NCI-H2029 treated with DMSO at 0.1 percent for 48 hours (cell line): ENCODE results near the gene FAM47E.

Experiments
- DNase-seq: peaks from one replicate; lab custom pipeline; 2025; lab: John Stamatoyannopoulos, UW

FAM47E gene, protein sequence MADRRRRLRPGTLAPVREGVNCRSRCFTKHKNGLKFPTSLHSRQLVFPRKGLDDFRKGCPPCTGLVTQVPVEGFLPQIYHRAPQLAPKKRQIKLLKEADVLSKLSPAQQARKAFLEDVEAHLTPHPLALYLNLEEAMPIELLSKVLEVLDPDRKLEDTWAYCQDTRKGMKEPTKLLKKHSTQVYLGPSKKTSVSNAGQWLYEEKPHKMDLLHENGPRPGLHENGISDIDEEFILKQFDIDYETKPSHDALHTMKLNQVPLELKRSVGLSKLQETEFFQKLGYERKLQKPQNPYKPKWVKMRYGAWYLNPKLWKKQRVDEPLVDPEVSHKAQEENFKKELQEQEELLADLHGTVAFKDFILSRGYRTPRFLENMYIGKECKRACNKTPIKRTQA

DNA sequence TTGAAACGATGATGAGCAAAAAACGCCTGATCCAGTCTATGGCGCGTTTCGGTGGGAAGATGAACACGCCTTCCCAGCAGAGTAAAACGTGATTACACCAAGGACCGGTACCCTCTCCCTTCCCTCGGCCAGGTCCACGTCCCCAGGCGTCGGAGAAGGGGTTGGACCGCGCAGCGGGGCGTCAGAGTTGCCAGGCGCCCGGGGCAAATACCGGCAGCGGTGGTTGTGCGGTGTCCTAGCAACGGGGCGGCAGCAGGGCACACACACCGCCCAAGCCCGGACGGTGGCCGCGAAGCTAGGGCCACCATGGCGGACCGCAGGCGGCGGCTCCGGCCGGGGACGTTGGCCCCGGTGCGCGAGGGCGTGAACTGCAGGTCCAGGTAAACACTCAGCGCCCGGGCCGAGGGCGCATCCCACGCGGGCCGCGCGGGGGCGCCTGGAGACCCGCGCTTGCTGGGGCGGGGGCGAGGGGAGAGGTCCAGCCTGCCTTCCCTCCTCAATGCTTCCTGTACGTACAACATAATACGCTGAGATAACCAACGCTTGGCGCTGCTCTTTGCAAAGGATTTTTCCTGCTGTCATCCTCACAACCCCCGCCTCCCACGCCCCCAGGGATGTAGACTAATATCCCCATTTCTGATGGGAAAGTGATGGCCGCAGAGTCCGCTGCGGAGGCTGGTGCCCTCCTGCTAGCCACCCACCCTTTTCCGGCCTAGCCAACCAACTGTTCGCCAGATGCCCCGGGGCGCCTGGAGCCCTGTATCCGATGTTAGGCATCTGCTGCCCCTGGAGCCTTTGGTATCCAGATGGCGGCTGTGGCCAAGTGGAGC, at the start of gene FAM47E:
Gene FAM47E (plus strand): TSS at position 281 of the 830 bp plus-strand sequence. CDS start 26 bp downstream, at position 307.
- peak; percentile 45 for DNase-seq

DNA sequence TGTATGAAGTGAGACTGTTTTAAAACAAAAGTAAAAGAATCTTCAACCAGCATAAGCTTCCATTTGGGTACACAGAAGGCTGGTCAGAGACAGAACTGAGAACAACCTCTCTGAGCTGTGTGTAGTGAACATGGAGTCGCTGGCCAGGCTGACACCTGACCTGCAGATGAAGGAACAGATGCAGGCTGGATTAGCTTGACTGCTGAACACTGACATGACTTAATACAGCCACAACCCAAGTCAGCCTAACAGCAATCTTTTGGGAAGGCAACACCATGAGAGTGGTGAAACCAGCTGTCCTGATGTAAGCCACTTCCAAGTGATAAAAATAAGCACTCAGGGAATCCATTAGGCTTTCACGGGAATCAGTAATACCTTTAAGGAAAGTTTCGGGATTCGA, 48.0 kb upstream of the FAM47E start:
- no peak for DNase-seq

DNA sequence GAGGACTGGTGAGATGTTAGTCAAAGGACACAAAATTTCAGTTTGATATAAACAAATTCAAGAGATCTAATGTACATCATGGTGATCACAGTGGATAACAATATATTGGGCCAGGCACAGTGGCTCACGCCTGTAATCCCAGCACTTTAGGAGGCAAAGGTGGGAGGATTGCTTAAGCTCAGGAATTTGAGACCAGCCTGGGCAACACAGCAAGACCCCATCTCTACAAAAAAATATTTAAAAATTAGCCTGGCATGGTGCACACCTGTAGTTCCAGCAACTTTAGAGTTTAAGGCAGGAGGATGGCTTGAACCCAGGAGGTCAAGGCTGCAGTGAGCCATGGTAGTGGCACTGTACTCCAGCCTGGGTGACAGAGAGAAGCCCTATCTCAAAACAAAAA, 46.6 kb upstream of the FAM47E start:
- DNase-seq: no peak

DNA sequence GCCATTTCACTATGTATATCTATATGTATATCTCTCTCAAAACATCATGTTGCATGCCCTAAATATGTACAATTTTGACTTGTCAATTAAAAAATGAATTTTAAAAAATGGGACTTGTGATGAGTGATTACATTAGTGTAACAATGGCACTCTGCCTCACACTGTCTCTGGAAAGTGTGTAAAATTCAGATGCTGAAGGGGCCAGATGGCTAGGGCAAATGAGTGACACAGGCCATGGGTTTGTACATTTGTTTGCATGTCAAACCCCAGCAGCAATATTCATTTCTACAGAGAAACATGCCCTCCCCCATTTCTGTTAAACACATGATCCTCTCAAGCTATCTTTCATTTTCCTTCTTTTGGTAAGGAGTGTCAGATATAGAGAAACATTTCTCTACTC, 46.0 kb upstream of the FAM47E start:
- no peak for DNase-seq

DNA sequence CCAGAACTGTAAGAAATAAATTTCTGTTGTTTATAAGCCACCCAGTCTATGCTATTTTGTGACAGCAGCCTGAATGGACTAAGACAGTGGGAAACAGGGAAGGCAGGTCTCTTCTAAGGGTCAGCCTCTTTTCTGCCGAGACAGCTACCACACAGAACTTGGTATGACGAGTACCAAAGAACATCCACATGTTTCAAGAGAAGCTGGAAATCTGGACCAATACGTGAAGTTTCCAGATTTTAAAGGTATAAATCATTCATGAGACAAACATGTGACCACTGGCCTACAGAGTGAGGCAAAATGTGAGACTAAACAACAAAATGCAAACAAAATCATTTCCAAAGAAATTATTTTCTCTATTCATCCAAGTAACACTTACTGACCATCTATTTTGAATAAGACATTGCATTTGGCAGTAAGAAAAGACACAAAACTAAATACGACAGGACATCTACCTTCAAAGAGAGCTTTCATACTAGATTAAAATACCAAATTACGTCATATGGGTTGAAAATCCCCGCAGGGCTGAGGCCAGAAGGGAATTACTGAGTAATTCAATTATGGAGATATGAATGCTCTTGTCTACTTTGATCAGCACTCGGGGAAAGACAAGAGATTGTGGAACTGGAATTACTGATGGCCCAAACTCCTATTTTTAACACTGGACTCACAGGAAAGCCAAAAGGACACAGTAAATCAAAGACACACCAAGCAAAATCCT, 45.1 kb upstream of the FAM47E start:
- DNase-seq: no peak

DNA sequence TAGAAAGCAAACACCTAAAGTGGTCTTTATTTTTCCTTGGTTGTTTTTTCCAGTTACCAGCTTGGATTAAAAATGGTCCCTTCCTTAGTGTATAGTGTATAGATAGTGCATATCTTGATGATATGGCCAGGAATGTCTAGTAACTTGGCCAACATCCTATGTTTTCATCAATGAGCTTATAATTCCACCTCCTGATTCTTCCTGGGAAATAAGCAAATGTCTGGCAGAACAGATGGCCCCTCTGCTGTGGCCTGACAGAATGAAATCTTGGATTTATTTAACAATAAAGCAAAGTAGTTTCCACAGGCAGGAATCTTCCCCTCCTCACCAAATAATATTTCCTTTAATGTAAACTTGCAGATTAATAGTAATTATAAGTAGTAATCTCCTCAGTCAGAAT, 44.0 kb upstream of the FAM47E start:
- no peak for DNase-seq

DNA sequence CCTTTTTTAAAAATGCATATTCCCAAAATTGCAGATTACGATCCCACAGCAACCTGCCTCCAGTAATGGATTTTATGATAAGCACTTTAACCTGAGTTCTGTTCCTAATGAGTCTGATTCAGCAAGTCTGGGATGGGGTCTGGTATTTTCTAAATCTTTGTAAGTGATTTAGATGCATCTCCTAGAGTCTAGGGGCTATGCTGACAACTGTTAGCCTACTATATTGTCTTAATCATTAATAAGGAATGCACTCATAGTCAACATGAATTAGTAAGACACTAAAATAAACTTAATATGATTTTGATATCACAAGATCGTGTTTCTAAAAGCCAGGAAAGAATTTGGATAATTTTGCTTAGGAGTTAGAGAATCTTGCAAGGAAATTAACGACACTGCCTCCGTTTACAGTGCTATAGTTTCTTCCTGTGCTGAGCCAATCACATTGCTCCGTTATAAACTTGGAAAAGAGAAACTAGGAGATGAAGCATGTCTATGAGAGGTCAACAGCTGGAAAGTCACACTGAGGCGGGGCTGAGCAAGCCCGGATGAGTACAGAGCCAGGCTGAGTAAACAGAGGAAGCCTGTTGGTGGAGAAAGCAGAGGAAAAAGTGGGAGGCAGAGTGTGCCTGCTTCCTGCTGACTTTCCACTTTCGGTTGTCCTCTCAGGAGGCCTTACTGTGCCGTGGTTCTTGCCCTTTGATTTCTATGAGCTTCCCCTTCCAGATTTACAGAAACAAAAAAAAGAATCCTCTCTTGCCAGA, 43.3 kb upstream of the FAM47E start:
- DNase-seq: peak; percentile 66

DNA sequence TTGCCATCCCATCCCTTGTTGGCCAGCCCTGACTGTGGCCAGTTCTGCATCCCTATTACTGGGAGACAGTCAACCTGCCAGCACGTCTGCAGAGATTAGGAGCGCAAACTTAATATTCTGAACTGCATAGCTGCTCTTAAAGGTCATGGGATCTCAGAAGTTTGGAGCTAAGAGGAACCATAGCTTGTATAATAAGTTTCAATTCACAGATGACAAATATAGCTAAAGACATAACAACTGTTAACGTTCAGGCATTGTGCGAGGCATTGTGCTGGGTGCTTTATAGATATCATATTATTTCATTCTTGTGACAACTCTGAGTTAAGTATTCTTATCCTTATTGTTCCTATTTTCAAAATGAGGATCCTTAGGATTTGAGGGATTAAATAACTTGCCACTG, 41.6 kb upstream of the FAM47E start:
- no peak for DNase-seq

DNA sequence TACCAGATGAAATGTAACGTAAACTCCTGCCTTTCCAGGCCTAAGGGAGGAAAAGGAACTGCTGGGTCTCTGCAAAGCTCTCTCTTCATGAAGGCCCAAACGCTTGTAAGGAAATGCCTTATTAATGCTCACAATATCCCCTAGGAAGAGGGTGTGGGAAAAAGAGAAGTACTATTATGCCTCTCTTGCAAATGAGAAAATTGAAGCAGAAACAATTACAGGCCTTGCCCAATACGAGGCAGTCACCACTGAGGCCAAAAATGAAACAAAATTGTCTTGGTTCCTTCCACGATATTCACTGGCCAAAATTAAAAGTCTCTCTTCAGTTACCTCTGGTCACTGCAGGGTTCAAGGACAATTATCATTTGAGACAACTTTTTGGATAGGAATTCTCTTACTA, 41.1 kb upstream of the FAM47E start:
- DNase-seq: no peak

DNA sequence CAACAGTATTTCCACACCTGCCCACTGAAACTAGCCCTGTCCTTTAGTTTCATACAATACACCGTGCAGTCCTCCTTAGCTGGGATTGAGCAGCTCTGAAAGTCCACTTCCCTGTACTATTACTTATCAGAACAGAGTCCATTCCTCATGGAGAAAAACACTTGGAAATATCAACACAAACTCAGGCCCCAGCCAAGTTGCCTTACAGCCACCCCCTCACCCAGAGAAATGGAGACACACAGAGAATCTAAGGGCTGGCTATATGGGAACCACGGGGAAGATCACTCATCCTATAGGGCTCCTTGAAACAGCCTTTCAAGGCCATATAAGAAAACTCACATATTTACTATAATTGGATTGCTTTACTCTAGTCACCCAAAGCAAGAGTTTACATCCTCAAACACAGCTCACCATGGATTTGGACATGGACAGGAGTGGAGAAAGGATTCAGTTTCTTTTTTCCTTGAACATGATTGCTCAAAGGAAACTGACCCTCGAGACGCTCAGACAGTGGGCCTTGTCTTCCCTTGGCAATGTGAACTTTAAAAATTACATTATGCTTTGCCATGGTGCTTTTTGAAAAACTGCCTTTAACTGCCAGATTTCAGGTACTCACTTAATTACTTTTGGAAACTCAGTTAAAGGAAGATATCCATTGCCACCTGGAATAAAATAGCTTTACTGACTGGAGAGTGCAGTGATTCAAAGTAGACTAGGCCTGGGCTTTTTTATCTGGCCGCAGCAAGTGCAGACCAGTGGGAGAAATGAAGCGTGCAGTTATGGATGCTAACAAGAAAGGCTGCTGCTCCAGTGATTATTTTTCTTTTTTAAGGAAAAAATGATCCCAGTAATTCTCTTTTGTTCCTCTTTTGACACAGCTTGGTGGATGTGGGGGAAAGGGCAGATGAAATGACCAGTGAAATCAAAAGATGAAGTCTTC, 39.5 kb upstream of the FAM47E start:
- DNase-seq: no peak

DNA sequence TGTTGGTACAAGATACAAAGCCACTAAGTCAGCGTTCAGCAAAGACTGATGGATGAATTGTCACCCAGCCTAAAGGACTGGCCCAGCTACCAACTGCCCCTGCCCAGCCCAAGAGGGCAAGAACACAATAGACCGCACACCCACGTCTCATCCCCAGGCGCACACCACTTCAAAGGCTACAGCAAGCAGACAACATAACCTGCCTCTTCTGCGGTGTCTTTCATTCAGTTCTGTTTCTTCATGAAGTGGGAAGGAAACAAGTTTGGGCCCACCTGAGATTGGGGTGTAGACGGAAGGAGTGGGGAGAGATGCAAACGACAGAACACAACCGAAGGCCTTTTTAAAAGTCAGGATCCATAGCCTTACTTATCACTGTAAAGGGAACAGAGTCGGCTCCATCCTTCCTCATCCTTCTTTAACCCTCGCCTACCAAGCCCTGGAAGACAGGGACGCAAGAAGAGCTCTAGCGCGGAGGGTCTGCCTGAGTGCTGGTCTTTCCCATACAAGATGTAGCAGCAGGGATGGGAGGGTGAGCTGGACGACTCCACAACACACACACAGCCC, 38.6 kb upstream of the FAM47E start:
- DNase-seq: no peak

DNA sequence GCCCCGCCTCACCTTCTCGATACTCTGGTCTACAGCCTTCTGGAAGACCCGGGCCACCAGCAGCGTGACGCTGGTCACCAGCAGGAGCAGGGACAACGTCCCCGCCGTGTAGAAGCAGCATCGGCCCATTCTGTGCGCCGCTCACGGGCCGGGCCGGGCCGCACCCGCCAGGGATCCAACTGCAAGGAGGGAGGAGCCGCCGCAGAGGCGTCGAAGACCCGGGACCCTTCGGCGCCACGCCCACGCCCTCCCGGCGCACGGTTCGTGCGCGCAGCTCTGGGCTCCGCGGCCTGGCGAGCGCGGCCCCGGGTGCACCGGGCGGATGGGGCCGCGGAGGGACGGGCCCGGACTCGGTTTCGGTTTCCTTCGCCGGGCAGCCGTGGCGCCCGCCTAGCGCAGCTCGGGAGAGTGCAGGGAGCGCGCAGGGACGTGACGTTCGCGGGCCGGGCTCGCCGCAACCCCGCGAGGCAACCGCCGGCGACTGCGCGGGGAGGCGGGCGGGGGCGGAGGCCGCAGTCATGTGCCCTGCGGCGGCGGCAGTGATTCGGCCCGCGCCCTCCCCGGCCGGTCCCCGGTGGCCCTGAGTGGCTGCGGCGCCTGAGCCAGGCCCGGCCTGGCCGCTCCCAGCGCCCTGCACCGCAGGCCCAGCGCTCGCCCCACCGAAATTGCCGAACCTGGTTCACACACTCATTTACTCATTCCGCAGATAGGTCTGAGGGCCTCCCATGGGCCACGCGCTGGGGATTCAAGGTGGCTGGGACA, 37.9 kb upstream of the FAM47E start, which contains the start of gene SCARB2:
Gene SCARB2 (minus strand): TSS at position 410 of the 762 bp plus-strand sequence. CDS start 281 bp downstream, at position 129.
- DNase-seq: peak; percentile 52

DNA sequence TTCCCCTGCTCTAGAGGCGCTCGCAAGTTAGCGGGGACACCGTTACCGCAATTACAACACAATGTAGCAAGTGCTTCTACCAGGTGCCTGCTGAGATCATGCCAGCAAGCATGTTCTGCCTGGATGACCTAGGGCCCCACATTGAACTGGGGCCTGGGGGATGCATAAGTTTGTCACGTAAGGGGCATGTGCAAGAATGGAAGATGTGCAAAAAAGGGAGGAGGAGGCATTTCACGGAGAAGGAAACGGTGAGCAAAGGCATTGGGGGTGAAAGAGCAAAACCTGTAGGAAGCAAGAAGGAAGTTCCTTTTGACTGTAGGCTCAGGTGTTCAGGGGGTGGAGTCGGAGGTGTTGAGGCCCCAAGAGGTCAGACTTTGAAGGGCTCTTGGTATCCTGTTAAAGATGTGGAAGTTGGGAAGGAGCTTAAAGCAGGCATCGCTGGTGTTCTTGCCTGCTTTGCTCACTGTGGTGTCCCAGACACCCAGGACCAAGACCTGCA, 37.3 kb upstream of the FAM47E start:
- peak; percentile 52 for DNase-seq

DNA sequence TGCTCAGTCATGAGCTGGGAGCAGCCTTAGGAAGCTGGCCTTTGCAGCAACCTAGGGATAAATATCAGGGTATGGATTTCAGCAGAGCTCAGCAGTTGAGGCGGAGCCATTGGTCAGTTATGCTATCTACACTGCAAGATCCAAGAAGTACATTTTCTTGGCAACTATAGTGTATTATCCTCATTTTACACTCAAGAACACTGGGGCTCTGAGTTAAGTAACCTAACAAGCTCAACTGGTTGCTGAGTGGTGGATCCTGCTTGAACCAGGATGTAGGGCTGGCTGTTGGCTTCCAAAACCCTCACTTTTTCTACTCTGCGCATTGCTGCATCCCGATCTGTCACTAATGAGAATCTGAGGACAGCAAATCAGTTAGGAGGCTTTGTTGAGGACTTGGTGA, 36.4 kb upstream of the FAM47E start:
- no peak for DNase-seq

DNA sequence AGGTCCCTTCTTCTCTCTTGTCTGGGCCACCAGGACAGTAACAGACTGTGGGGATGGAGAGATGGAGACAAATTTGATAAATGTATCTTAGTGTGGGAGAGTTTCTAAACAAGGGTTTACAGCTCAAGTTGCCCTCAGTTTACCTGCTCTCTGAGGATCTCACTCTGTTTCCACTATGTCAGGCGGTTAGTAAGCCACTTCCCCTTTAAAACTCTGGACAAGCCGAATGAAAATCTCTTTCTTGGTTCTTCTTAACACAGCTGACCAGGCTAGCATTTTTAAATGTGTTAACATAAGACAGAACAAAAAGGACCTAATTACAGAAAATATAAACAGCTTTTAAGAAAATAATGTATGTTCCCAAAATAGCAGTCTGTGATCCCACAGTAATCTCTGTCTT, 35.0 kb upstream of the FAM47E start:
- DNase-seq: no peak

DNA sequence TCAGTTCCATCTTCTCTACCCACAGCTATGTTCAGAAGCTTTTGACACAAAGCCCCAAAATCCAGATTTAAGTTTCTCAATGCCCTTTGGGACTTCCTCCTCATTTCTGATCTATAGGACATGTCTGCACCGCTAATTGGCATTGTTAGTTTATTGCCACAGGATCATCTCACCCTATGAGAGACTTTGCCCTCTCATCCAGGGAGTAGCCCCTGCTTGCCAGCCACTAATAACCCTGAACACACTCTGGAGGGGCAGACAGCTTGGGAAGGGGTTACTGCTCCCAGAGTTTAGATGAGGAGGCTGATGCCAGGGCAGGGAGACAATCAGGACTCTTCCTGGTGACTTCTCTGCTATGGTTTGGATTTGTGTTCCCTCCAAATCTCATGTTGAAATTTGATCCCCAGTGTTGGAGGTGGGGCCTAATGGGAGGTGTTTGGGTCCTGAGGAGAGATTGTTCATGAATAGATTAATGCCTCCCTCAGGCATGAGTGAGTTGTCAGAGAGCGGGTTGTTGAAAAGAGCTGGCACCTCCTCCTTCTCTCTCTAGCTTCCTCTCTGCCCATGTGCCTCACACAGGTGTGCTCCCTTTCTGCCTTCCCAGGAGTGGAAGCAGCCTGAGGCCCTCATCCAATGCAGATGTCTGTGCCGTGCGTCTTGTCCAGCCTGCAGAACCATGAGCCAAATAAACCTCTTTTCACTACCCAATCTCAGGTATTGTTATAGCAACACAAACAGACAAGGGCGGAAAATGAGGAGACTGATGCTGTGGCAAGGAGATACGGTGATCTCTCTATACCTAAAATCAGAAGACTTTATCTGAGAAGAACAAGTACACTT, 34.3 kb upstream of the FAM47E start:
- no peak for DNase-seq

DNA sequence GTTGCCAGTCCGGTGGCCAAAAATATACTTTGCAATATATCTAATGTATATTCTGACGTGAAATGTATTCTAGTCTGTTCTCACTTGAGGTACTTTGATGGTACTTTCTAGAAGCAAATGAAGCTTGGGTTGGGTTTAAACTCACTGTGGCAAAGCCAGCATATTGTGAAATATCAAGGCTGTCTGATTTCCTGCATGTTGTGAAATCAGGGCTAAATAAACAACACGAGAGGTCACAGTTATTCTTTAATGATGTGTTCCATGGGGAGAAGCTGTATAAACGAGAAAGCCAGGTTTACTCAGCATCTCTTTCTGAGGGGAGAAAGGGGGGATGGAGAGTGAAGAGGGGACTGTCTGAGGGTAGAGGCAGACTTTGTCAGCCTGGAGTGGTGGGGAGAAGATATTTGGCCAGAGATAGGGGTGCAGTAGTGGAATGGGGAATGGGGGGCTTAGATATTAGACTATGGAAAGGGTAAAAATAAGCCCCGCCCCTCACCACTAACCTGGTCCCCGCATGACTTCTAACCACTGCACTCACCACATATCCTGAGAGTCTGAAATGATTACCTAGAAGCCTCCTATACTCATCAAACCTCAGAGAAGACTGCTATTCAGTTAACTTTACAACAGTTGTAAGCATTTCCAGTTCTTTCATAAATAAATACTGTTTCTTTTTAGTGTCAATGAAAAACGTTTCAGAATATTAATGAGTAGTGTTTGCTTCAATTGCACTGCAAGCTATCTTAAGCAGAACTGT, 32.0 kb upstream of the FAM47E start:
- no peak for DNase-seq

DNA sequence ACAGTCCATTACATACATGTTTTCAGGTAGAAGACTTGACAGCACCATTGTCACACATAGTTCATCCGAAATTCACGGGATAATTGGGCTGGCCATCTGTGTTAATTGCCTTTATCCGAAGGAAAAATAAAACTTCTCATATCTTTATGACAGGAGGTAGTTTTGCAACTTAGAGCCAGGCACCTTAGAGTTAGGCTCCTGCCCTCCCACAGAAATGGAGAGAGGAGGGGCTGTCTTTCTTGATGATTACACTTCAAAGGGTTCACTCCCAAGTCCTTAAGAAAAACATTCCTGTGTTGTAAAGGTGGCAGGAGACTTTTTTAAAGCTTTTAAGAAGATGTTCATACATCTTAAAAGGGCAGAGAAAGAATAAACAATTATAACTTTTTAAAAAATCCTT, 27.4 kb upstream of the FAM47E start:
- DNase-seq: no peak
